HG02943 (cell line): ENCODE data around the gene REEP6.
A peak's percentile ranks its signal among the peaks of the same experiment; 100 is the strongest.
"Not testable (repeated sequence)": the region's sequence is repeated elsewhere in the genome, so short reads cannot be mapped to it uniquely, and the experiment has no call there.

Experiments
- ATAC-seq: cut with Tn5 transposase; IDR thresholded peaks from one replicate; pipeline ENCODE4 v1.9.1; 2021; ENCODE audit warnings: mild to moderate bottlenecking, low read depth, moderate library complexity; ENCODE audit not compliant: unreplicated experiment

REEP6 gene

DNA sequence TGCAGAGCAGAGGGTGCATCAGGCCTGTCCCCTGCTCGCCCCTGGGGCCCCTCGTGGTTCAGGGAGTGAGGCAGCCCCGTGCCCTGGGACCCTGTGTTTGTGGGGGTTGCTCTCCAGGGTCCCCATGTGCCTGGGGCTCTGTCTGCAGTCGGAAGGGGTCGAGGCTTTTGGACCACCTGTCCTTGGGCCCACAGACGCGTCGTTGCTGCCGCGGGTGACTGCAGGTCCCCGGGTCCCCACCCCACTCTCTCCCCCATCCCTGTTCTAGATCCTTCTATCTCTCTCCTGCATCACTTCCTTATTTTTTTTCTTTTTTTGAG, 2.7 kb upstream of the REEP6 start:
- no peak for ATAC-seq

DNA sequence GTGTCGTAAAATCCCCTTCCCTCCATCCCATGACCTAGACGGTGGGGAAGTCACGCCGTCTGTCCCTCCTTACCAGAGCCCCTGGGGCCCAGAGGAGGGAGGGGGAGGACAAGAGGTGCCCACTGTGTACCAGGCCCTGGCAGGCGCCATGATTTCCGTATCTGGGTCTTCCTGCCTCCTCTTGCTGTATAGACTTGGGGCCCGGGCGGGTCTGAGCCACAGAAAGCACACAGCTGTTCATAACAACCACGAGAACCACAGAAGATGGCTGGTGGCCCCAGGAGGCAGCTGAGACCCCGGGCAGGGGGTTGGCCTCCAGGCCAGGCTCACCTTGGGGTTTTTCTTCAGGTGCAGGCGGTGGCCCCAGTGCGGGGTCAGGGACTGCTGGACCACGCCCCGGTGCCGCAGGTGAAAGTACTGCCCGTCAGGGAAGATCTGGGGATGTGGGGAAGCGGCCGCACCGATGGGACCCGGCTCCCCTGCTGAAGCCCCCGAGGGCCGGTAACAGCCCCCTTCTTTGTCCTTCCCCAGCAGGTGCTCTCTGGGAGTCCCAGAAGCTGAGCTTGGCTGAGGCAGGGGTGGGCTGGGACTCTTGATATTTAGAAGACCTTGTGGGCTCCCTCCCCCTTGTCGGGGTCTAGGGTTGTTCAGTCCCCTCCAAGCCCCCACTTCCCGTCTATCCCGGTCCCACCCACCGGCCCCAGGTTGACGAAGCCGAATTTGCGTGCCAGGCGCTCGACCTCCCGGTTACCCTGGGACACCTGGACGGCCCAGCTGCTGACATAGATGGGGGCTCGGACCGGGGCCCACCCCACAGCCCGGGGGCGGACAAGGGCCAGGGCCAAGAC, 1.3 kb upstream of the REEP6 start:
- ATAC-seq, result peak; percentile 1

DNA sequence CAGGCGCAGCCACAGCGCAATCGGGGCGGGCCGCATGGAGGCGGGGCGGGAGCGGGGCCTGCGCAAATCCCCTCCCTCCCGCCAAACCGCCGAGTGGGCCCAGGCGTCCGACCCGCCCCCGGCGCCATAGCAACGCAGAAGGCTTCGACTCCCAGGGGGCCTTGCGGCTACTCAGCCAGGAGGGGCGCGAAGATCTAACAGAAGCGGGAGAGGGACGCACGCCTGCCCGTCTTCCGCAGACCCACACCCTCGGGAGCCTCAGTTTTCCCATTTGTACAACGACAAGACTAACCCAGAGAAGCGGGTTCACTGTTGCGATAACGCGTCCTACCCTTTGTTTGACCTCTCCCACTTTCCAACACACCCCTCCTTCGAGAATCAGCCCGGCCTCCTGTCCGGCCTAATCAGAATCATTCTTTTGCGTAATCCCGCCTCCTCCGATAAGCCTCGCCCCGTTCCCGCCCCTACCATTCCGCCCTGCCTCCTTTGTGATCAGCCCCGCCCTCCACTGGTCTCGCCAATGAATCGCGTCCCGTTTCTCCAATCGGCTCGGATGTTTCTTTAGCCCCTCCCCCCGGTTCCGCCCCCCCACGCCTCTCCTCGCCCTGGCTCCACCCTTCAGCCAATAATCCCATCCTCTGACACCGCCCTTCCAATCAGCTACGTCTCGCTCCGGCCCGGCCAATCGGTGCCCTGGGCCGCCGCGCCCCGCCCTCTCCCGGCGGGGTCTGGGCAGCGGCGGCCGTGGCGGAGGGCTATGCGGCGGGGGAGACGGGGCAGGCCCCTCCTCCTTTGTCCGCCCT, 469 bp upstream of the REEP6 start, which contains the start of gene PCSK4:
Gene PCSK4, minus strand, starts transcription at position 40 of the 803 bp plus-strand sequence. Its CDS starts 4 bp downstream, at position 36.
- ATAC-seq, result peak; percentile 73

DNA sequence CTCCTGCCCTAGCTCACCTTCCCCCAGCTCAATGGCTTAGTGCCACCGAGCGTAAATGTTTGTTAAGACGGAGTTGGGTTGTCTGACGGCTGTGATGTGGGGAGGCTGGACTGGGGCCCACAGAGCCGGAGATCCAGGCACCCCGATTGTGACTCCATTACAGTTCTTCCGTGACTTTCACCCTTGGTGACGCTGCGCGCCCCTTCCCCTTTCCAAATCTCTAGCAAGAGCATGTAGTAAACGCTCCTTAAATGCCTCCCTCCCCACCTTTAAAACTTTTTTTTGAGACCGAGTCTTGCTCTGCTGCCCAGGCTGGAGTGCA, 829 bp downstream of the REEP6 start:
- ATAC-seq, result no peak

DNA sequence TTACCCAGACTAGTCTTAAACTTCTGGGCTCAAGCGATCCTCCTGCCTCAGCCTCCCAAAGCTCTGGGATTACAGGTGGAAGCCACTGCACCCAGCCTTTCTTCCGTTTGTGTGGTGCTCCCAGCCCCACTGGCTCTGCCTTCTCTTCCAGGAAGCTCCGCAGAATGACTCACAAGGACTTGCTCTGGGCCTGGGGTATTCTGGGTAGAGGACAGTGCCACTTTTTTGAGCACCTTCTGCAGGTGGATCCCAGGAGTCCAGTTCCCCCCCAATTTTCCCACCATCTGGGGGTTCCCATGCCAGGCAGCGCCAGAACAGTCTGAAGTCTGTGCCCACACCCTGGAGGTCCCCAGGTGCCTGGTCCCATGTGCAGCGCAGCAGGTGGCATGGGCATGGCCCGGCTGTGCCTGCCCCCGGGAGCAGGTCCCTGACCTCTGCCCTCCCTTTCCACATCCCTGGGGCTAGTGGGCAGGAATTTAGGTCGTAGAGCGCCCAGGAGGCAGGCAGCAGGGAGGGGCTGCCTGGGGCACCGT, 1.6 kb downstream of the REEP6 start:
- ATAC-seq, result no peak

DNA sequence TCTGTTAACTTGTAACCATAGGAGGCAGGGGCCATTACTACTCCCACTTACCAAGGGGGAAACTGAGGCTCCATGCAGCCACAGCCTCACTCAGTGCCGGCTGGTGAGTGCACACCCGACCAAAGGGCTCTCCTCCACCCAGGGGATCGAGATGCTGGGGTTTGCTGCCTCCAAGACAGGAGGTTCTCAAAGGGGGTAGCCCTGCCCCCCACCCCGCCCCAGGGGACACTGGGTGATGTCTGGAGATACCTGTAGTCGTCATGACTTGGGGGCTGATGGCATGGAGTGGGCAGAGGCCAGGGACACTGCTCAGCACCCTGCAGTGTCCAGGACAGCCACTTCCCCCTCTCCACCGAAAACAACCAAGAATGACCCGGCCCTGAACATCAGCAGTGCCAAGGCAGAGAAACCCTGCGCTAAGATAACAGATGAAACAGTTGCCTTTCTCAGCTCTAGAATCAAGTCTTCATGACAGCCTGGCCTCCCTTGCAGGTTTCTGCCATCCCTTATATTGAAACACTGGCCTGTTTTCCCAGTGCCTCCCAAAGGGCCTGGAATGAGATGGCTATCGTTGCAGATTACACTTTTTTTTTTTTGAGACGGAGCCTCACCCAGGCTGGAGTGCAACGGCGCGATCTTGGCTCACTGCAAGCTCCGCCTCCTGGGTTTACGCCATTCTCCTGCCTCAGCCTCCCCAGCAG, 3.3 kb downstream of the REEP6 start:
- ATAC-seq, result no peak

DNA sequence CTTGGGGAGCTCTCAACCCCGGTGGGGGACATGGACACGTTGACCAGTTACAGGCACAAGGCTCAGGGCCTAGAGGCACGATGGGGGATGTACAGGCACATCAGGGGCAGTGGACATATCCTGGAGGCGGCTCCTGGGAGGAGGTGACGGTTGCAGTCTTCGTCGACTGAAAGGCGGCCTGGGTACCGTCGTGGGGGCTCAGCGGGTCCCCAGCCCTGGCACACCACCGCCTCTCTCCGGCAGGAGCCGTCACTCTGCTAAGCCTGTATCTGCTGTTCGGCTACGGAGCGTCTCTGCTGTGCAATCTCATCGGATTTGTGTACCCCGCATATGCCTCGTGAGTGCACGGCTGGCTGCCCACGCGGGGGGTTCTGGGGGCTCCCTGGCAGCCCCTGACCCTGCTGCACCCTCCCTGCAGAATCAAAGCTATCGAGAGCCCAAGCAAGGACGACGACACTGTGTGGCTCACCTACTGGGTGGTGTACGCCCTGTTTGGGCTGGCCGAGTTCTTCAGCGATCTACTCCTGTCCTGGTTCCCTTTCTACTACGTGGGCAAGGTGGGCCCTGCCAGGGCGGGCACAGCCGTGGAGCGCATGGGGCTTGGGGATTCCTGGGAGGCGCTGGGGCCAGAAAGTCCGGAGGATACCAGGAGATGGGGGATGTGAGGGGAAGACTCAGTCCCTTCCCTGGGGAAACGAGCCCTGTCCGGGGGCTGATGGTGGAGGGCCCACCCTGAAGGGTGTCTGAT, 4.2 kb downstream of the REEP6 start:
- no peak for ATAC-seq

DNA sequence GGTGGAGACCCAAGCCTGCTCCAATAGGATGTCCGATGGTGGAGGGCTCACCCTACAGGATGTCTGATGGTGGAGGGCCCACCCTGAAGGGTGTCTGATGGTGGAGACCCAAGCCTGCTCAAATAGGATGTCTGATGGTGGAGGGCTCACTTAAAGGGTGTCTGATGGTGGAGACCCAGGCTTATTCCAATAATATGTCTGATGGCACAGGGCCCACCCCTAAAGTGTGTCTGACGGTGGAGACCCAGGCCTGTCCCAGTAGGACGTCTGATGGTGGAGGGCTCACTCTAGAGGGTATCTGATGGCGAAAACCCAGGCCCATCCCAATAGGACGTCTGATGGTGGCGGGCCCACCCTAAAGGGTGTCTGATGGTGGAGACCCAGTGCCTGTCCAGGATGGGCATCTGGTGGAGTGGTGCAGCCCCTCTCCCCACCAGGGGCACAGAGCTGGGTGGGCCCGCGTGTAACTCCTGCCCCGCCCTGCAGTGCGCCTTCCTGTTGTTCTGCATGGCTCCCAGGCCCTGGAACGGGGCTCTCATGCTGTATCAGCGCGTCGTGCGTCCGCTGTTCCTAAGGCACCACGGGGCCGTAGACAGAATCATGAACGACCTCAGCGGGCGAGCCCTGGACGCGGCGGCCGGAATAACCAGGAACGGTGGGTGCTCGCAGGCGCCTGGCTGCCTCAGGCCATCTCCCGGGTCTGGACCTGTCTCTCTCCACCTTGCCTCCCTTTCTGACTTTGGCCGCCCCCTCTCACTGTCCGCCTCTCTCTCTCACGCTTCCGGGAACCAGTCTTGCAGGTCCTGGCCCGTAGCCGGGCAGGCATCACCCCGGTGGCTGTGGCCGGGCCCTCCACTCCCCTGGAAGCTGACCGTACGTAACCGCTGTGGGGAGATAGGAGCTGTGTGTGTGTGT, 5.1 kb downstream of the REEP6 start:
- no peak for ATAC-seq

DNA sequence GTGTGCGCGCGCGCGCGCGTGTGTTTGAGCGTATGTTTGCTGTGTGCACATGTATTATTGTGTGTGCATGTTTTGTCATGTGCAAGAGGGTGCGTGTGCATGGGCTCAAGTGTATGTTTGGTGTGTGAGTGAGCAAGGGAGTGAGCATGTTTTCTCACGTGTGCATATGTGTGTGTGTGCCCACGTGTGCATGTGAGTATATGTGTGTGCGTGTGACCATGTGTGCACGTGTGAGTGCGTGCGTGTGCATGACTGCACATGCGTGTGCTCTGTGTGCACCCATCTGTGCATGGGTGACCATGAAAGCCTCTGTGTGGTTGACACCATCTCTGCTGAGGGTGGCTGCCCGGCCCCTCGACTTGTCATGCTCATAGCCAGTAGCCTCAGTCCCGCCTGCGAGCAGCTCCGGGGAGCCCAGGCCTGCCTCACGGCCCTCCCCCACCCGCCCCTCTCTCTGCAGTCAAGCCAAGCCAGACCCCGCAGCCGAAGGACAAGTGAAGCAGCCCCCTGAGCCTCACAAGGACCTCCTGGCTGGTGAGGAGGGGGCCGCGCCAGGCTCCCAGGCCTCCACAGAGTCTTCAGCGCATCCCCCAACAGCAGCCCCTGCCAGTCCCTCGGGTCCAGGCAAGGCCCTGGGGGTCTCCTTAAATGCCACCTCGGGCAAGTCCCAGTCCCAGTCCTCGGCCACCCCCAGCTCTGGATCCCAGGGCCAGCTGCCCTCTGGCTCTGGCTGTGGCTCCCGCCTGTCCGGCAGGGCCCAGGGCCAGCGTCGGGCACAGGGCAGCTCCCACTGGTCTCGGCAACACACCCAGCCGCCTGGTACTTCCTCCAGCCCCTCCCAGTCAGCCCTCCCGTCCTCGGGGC, 6.0 kb downstream of the REEP6 start:
- no peak for ATAC-seq

DNA sequence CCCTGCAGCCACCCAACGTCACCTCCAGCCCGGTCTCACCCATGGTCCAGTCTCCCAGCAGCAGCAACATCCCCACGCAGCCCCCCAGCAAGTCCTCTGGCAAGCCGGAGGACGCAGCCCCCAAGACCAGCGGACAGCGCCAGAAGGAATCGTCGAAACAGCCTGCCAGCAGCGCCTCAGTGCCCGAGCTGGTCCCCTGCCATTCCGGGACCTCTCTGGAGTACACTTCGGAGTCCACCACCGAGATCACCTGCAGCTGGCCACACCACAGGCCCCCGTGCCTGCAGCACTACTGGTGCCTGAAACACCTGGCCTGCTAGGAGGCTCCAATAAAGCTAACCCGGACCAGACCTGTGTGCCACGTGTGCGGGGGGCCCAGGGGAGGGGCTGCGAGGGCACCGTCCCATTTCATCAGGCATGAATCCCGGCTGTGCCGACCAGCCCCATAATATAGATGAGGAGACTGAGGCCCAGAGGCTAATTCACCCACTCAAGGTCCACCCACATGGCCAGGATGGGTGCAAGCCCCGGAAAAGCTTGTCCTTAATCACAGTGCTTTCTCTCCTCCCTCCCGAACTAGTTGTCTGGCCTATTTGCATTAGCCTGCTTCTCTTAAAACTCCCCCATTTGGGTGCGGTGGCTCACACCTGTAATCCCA, 6.7 kb downstream of the REEP6 start:
- no peak for ATAC-seq

DNA sequence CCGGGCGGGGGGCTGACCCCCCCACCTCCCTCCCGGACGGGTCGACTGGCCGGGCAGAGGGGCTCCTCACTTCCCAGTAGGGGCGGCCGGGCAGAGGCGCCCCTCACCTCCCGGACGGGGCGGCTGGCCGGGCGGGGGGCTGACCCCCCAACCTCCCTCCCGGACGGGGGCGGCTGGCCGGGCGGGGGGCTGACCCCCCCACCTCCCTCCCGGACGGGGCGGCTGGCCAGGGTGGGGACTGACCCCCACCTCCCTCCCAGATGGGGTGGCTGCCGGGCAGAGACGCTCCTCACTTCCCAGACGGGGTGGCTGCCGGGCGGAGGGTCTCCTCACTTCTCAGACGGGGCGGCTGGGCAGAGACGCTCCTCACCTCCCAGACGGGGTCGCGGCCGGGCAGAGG, 8.2 kb downstream of the REEP6 start:
- not testable (repeated sequence) for ATAC-seq

DNA sequence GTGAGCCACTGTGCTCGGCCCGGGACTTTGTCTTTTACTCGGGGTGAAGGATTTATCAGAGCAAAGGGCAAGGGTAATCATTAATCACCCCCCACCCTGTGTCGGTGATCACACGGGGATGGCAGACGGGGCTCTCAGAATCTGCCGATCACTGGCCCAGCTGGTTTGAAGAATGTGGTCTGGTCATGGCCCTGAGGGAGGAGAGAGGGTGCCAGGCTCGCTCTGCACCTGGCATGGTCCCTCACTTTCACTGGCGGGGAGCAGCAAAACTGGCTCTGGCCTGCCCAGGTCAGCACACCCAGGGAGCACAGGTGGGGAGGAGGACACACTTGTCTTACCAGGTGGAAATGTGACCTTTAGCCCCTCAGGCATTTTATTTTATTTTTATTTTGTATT, 10.2 kb downstream of the REEP6 start:
- ATAC-seq, result no peak

DNA sequence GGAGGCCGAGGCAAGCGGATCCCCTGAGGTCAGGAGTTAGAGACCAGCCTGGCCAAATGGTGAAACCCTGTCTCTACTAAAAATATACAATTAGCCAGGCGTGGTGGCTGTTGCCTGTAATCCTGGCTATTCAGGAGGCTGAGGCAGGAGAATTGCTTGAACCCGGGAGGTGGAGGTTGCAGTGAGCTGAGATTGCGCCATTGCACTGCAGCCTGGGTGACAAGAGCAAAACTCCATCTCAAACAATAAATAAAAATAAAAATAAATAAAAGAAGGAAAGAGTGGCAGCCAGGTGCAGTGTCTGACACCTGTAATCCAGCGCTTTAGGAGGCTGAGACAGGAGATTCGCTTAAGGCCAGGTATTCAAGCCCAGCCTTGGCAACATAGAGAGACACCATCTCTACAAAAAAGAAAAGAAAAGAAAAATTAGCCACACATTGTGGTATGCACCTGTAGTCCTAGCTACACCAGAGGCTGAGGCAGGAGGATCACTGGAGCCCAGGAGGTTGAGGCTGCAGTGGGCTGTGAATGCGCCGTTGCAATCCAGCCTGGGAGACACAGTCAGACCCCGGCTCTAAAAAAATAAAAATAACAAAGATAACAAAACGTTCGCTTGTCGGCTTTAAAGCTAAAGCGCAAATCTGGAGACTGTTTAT, 11.6 kb downstream of the REEP6 start:
- no peak for ATAC-seq

DNA sequence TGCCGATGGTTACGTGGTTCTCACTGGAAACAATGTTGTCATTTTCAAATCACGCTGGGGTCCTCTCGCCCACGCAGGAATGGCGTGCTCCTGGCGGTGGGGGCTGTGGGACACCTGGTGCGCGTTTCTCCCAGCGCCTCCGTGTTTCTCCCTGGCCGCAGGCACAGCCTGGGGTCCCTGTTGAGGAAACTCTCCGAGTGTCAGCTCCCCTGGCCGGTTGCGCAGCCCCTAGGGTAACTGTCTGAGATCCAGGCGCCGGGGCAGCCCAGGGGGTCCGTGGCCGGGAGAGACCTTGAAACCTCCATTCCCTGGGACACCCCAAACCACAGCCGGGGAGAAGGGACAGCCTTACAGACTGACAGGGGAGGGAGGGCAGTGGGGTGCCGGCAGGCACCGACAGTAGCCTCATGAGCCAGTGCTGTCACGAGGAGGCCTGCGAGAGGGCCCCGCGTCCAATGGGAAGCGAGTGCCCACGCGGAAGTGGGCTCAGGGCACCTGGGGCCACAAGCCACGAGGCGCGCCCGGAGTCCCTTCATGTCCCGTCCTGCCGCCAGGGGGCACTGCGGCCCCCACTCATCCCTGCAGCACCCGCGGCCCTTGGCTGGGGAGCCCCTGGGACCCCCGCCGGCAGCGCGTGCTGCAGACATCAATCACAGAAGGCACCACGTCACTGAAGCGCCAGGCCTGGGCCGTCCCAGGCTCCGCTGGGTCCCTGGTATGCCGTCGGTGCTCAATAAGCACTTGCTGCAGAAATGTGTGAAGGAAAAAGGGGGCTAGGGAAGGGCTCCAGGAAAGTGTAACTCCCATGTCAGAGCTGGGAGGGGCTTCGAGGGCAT, 12.3 kb downstream of the REEP6 start:
- ATAC-seq, result no peak

DNA sequence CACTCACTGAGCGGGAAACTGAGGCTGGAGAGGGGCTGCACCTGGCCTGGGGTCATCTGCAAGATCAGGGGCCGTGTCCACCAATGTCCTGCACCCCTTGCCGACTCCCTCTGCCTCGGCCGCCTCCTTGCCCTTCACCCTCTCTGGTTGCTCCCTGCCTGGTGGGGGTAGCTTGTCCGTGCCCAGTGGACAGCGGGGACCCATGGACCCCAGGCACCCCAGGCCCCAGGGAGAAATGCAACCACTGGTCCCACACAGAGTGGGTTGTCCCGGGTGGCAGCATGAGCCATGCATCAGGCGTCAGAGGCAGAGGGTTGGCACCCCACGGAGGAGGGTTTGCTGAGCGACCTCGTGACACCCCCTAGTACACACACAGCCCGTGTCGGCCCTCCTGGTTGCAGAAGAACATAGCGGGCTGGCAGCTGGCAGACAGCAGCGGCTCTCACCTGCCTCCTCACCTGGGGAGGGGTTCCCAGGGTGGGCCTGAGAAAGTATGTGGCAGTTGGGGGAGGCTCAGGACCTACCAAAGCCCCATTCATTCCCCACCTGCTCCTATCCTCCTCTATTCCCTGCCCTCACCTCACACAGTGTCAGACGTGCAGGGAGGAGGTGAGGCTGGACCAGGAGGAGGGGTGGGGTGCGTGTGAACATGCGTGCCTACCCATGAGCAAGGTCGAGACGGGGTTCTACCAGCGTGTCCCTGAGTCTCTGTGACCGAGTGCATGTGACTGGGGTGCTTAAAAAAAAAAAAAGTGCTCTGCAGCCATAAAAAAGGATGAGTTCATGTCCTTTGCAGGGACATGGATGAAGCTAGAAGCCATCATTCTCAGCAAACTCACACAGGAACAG, 13.2 kb downstream of the REEP6 start:
- ATAC-seq, result no peak

DNA sequence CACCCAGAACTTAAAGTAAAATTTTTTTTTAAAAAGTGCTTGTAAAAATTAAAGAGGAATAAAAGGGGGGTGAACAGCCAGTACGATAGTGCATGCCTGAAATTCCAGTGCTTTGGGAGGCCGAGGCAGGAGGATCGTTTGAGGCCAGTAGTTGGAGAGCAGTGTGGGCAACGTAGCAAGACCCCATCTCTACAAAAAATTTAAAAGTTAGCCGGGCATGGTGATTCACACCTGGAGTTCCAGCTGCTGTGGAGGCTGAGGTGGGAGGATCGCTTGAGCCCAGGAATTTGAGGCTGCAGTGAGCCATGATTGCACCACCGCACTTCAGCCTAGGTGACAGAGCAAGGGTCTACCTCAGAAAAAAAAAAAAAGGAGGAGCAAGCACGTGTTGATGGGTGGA, 14.0 kb downstream of the REEP6 start:
- ATAC-seq, result no peak
